Stomach (tissue), 9 donors: ENCODE data around the gene CCNF. TPM values are rescaled to one million over a fixed set of nuclear protein-coding genes. Genes with fewer than 3 reads are reported as not detected.

Experiments
- DNase-seq, 2 donors: peaks; one replicate each; pipeline versions ENCODE4 v3.0.0 to v3.0.0-alpha.2; 2013 to 2019
- H3K27ac ChIP-seq, 5 donors: fragments of 200-600 bp in 4 of 5; sonication (generic) in 4 of 5; one replicate each; pipeline ENCODE4 v1.5.1; 2013 to 2019; ENCODE audit warnings: mild to moderate bottlenecking in 1 of 5, moderate library complexity in 1 of 5
- H3K27me3 ChIP-seq, 3 donors: fragments of 200-600 bp; sonication (generic); one replicate each; pipeline ENCODE4 v1.5.1; 2017 to 2019; ENCODE audit warnings: mixed run types in 1 of 3
- H3K36me3 ChIP-seq, 4 donors: fragments of 200-600 bp; sonication (generic); 1 replicate in 3 of 4; 2 replicates in 1 of 4; pipeline ENCODE4 v1.5.1; 2016 to 2019
- H3K4me1 ChIP-seq, 4 donors: fragments of 200-600 bp; sonication (generic); one replicate each; pipeline ENCODE4 v1.5.1; 2016 to 2019
- H3K4me3 ChIP-seq, 4 donors: fragments of 200-600 bp; sonication (generic) in 3 of 4; one replicate each; pipeline ENCODE4 v1.5.1; 2016 to 2019; ENCODE audit warnings: mild to moderate bottlenecking in 1 of 4
- H3K9me3 ChIP-seq, 4 donors: fragments of 200-600 bp; sonication (generic); one replicate each; pipeline ENCODE4 v1.5.1; 2016 to 2019
- CTCF ChIP-seq, 7 experiments: fragments of 450-650 bp in 4 of 7; fragments of 200-600 bp in 3 of 7; sonication (generic) in 3 of 7; IDR thresholded peaks; one replicate each; pipeline ENCODE4 v1.5.1; 2016 to 2019; ENCODE audit warnings: antibody characterized with exemption in 7 of 7, control low read depth in 2 of 7, mild to moderate bottlenecking in 1 of 7
- EP300 ChIP-seq: sonication (generic); formaldehyde crosslinking; IDR thresholded peaks from one replicate; pipeline ENCODE4 v1.6.1; 2017; ENCODE audit warnings: antibody characterized with exemption
- POLR2A ChIP-seq, 4 donors: fragments of 450-650 bp; IDR thresholded peaks; one replicate each; pipeline ENCODE4 v1.6.1; 2016; ENCODE audit warnings: antibody characterized with exemption in 4 of 4, control low read depth in 2 of 4, mild to moderate bottlenecking in 1 of 4, moderate library complexity in 1 of 4
- POLR2AphosphoS5 ChIP-seq, 3 donors: sonication (generic); formaldehyde crosslinking; IDR thresholded peaks; one replicate each; pipeline ENCODE4 v1.6.1; 2016; ENCODE audit warnings: antibody characterized with exemption in 3 of 3
- WGBS, 5 donors: extraction: QIAGEN DNeasy Blood & Tissue Kit in 3 of 5; methylation state at CpG; one replicate each; pipeline versions ENCODE4 v1.1.5 to v1.1.7; 2013 to 2018; 5-methylcytosine and 5-hydroxymethylcytosine counted together
- intact Hi-C: fragments of 100-400 bp; cut with DNase I; formaldehyde crosslinking; loops from one replicate; pipeline ENCODE4 v1.15.1; 2023; ENCODE audit warnings: low total_unique reads
- polyA plus RNA-seq, 3 donors: library from polyadenylated mRNA; stranded (reverse); fragments of 200-250 nt; gene quantifications; one replicate each; pipeline ENCODE4 v1.2.3, GENCODE V29; 2013
- total RNA-seq, 5 donors: library from RNA; depleted of rRNA; stranded (reverse); fragments of >200 nt; gene quantifications; one replicate each; pipeline versions ENCODE4 v1.1.0 to v1.2.3, GENCODE V29; 2014 to 2016
- donor health status: healthy with polysubstance abuse.
- donor health status: Bipolar disorder and iron deficiency.
- donor health status: healthy.

CCNF gene
- total and polyA plus RNA-seq, 8 donors, result 0.46 to 7.8 (median 2.9) TPM

GRCh38 chr16:2481676-2482075, 52.4 kb downstream of the CCNF start:
- Histone ChIP-seq H3K27ac (peak overlapping the region in 1 of 5 donors; percentile 14), H3K9me3 (no peaks in the 10 kb centered on the region), H3K4me1 (peaks cover 18 to 62% (median 47%) of the 10 kb centered on the region in 4 donors), H3K27me3 (no peaks in the 10 kb centered on the region), H3K4me3 (no peak overlapping the region), H3K36me3 (peaks cover 0 to 11% (median 4%) of the 10 kb centered on the region in 4 donors)
- TF ChIP-seq POLR2AphosphoS5 (IDR thresholded peaks at IDR 0.05) (no peak), POLR2A (IDR thresholded peaks at IDR 0.05) (no peak), EP300 (no peak), CTCF (IDR thresholded peaks at IDR 0.05) (no peak)
- DNase-seq, result no peak
- 58 to 80% (median 63%) methylated on average over 7 of the region's 7 CpGs for WGBS, 5 donors
- intact Hi-C loops, result no loop called here

- no peaks in the 10 kb centered on the region for H3K9me3 ChIP-seq
- 76 to 84% (median 81%) methylated on average over 13 of the region's 13 CpGs for WGBS, 5 donors
- H3K4me3 ChIP-seq, result no peak overlapping the region
- H3K27me3 ChIP-seq, result no peaks in the 10 kb centered on the region
- peaks cover 18 to 62% (median 48%) of the 10 kb centered on the region in 4 donors for H3K4me1 ChIP-seq
- peaks cover 0 to 12% (median 4%) of the 10 kb centered on the region in 4 donors for H3K36me3 ChIP-seq
- DNase-seq, result no peak
- intact Hi-C loops, result no loop called here
- TF ChIP-seq EP300 (no peak), POLR2AphosphoS5 (IDR thresholded peaks at IDR 0.05) (no peak), POLR2A (IDR thresholded peaks at IDR 0.05) (no peak), CTCF (IDR thresholded peaks at IDR 0.05) (no peak)
- peak overlapping the region in 3 of 5 donors; percentile 22 to 80 (median 73) for H3K27ac ChIP-seq
Observed at GRCh38 chr16:2482249-2482648, 53.0 kb downstream of the CCNF start.

- intact Hi-C loops, result no loop called here
- WGBS, 5 donors, result 60 to 74% (median 67%) methylated on average over 31 to 32 of the region's 32 CpGs
- H3K4me1 ChIP-seq, result peaks cover 24 to 63% (median 44%) of the 10 kb centered on the region in 4 donors
- peak in 1 of 2 donors; percentile 78 for DNase-seq
- peak overlapping the region; percentile 9 to 17 (median 10) for H3K4me3 ChIP-seq
- H3K9me3 ChIP-seq, result no peaks in the 10 kb centered on the region
- TF ChIP-seq CTCF (IDR thresholded peaks at IDR 0.05), result no peak
- no peak for TF ChIP-seq EP300
- TF ChIP-seq POLR2AphosphoS5 (IDR thresholded peaks at IDR 0.05), result no peak
- TF ChIP-seq POLR2A (IDR thresholded peaks at IDR 0.05), result no peak
- no peaks in the 10 kb centered on the region for H3K27me3 ChIP-seq
- peaks cover 0 to 12% (median 4%) of the 10 kb centered on the region in 4 donors for H3K36me3 ChIP-seq
- H3K27ac ChIP-seq, result peak overlapping the region in 4 of 5 donors; percentile 22 to 80 (median 60)
Observed at GRCh38 chr16:2482708-2483534, 53.7 kb downstream of the CCNF start.

- intact Hi-C loops, result no loop called here
- H3K9me3 ChIP-seq, result no peaks in the 10 kb centered on the region
- WGBS, 5 donors, result 89 to 93% (median 91%) methylated on average over 15 to 16 of the region's 16 CpGs
Observed at GRCh38 chr16:2483939-2484897, 55.0 kb downstream of the CCNF start.

More at GRCh38 chr16:2483939-2484897, 55.0 kb downstream of the CCNF start:
- H3K4me3 ChIP-seq, result no peak overlapping the region
- peaks cover 0 to 12% (median 3%) of the 10 kb centered on the region in 4 donors for H3K36me3 ChIP-seq
- peak overlapping the region in 1 of 5 donors; percentile 80 for H3K27ac ChIP-seq
- H3K27me3 ChIP-seq, result no peaks in the 10 kb centered on the region
- no peak for DNase-seq
- peaks cover 24 to 58% (median 41%) of the 10 kb centered on the region in 4 donors for H3K4me1 ChIP-seq
- TF ChIP-seq CTCF (IDR thresholded peaks at IDR 0.05) (no peak), POLR2AphosphoS5 (IDR thresholded peaks at IDR 0.05) (no peak), EP300 (no peak), POLR2A (IDR thresholded peaks at IDR 0.05) (no peak)
